ENCODE data around the gene AZGP1.

DNA sequence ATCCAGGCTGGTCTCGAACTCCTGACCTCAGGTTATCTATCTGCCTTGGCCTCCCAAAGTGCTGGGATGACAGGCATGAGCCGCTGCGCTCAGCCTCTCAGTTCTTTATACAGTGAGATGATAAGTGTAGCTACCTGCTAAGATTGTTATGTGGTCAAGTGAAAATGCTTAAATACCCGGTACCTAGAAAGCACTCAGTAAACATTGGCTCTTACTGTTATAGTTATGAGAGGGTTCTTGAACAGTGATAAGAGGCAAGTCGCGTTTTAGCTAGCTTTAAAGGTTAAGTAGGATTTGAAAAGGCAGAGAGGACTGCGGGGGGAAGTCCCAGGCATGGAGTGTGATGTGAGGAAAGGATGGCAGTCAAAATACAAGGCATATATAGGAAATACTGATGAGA, 44.1 kb upstream of the AZGP1 start:
- TF ChIP-seq, protein P1, sequence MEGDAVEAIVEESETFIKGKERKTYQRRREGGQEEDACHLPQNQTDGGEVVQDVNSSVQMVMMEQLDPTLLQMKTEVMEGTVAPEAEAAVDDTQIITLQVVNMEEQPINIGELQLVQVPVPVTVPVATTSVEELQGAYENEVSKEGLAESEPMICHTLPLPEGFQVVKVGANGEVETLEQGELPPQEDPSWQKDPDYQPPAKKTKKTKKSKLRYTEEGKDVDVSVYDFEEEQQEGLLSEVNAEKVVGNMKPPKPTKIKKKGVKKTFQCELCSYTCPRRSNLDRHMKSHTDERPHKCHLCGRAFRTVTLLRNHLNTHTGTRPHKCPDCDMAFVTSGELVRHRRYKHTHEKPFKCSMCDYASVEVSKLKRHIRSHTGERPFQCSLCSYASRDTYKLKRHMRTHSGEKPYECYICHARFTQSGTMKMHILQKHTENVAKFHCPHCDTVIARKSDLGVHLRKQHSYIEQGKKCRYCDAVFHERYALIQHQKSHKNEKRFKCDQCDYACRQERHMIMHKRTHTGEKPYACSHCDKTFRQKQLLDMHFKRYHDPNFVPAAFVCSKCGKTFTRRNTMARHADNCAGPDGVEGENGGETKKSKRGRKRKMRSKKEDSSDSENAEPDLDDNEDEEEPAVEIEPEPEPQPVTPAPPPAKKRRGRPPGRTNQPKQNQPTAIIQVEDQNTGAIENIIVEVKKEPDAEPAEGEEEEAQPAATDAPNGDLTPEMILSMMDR (optimal IDR thresholded peaks at IDR 0.05 in 1 of 3, IDR thresholded peaks at IDR 0.05 in 1 of 3, conservative IDR thresholded peaks at IDR 0.05 in 1 of 3; ENCODE audit: extremely low read depth in 1 of 3, insufficient read depth in 2 of 3, low read length in 3 of 3) = no peak
- TF ChIP-seq EZH2 (IDR thresholded peaks at IDR 0.05; ENCODE audit: low read length) = no peak
